Retina (tissue), 1 donor: ENCODE data around the gene MAP4K3.
"Not testable (repeated sequence)": the region's sequence is repeated elsewhere in the genome, so short reads cannot be mapped to it uniquely, and the experiment has no call there.

Experiments used
- DNase-seq: peaks from one replicate; pipeline ENCODE4 v3.0.0-alpha.2; 2016

MAP4K3 gene

GRCh38 chr2:39368376-39368775 is 68.7 kb downstream of the MAP4K3 start:
- DNase-seq = no peak

DNA sequence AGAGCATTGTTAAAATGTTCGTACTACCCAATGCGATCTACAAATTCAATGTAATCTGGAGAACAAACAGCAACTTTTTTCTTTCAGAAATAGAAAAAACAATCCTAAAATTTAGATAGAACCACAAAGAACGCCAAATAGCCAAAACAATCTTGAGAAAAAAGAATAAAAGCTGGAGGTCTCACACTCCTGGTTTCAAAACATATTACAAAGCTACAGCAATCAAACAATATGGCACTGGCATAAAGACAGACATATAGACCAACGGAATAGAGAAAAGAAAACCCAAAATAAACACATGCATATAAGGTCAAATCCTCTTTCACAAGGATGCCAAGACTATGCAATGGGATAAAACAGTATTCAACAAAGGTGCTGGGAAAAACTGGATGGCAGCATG is 74.5 kb downstream of the MAP4K3 start:
- no peak for DNase-seq

DNA sequence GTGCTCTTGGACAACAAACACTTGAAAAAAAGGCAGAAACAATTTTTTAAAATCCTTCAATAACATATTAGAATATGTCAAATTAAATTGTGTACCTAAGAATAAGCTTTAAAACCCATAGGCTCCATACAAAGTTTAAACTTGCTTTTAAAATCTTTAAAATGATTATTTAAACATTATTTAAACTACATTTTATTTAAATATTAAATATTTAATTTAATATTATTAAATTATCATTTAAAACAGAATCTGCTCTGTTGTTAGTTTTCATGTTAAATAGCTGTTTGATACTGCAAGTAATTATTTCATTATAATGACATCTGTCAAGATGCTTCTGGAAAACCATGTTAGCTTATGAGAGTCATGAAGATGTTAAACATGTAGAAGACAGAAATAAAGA is 75.6 kb downstream of the MAP4K3 start:
- no peak for DNase-seq

GRCh38 chr2:39360342-39360741 is 76.7 kb downstream of the MAP4K3 start:
- DNase-seq = not testable (repeated sequence)

DNA sequence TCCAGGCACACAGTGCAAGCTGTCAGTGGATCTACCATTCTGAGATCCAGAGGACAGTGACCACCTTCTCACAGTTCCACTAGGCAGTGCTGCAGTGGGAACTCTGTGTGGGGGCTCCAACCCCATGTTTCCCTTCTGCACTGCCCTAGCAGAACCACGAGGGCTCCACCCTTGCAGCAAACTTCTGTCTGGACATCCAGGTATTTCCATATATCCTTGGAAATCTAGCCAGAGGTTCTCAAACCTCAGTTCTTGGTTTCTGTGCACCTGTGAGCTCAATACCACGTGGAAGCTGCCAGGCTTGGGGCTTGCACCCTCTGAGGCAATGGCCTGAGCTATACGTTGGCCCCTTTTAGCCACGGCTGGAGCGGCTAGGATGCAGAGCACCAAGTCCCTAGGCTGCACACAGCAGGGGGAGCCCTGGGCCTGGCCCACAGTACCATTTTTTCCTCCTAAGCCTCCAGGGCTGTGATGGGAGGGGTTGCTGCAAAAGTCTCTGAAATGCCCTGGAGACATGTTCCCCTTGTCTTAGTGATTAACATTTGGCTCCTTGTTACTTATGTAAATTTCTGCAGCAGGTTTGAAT is 77.5 kb downstream of the MAP4K3 start:
- no peak for DNase-seq

GRCh38 chr2:39356922-39357639 is 80.0 kb downstream of the MAP4K3 start:
- no peak for DNase-seq

DNA sequence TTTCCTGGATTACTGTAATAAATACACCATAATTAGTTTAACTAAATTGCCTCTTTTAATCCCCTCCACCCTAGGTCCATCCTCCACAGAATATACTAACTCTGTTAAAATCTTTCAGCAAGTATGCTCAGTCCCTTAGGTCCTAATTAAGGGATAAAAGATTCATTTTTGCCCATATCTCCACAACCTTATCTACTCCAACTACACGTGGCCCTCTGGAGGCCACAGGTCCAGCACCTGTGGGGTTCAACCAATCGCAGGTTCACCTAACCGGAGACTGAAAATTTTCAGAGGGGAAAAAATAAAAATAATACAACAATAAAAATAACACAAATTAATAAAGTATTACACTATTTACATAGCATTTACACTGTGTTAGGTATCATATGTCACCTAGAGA is 86.4 kb downstream of the MAP4K3 start:
- no peak for DNase-seq

DNA sequence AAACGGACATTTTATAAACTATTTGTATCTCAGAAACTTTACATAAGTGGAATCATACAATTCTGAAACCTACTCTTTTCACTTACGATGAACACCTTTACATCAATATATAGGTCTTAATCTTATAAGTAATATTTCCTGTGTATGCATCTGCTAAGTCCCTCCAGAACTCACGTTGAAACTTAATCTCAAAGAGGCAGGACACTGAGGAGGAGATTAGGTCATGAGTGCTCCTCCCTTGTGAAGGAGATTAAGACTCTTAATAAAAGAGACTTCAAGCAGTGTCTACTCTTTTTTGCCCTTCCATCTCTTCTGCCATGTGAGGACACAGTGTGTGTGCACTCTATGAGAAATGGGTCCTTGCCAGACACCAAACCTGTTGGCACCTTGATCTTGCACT is 98.6 kb downstream of the MAP4K3 start:
- no peak for DNase-seq

DNA sequence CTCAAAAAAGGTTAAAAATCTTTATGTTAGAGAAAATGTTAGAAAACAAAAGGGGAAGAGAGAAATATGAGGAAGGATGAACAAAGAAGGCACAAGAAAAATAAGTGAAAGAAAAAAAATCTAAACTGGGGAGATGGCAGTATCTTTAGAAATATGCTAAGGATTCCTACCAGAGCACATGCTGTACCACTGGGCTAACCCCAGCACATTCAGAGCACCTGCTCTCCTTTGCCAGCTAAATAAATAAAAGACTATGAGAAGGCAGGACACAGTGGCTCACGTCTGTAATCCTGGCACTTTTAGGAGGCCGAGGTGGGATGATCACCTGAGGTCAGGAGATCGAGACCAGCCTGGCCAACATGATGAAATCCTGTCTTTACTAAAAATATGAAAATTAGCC is 101.2 kb downstream of the MAP4K3 start:
- DNase-seq = no peak

- DNase-seq = no peak
Measured at GRCh38 chr2:39334978-39335377, 102.1 kb downstream of the MAP4K3 start.

DNA sequence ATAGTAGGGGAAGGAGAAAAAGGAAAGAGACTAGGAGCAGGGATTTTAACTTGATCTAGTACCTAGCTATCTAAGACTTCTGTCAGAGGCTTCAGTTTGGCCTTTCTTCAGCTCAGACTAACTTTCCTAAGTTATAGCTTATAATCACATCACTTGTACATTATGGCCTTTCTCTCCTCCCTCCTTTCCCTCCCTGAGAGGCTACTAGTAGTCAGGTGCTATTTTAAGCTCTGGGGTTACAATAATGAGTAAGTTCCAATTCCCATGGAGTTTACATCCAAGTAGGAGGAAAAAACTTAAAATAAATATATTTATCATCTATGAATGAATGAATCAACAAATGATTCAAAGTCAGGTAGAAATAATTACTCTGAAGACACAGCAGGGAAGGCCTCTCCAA is 102.6 kb downstream of the MAP4K3 start:
- DNase-seq = no peak

- no peak for DNase-seq
Measured at GRCh38 chr2:39326644-39327043, 110.4 kb downstream of the MAP4K3 start.

GRCh38 chr2:39325966-39326365 is 111.1 kb downstream of the MAP4K3 start:
- DNase-seq = no peak

DNA sequence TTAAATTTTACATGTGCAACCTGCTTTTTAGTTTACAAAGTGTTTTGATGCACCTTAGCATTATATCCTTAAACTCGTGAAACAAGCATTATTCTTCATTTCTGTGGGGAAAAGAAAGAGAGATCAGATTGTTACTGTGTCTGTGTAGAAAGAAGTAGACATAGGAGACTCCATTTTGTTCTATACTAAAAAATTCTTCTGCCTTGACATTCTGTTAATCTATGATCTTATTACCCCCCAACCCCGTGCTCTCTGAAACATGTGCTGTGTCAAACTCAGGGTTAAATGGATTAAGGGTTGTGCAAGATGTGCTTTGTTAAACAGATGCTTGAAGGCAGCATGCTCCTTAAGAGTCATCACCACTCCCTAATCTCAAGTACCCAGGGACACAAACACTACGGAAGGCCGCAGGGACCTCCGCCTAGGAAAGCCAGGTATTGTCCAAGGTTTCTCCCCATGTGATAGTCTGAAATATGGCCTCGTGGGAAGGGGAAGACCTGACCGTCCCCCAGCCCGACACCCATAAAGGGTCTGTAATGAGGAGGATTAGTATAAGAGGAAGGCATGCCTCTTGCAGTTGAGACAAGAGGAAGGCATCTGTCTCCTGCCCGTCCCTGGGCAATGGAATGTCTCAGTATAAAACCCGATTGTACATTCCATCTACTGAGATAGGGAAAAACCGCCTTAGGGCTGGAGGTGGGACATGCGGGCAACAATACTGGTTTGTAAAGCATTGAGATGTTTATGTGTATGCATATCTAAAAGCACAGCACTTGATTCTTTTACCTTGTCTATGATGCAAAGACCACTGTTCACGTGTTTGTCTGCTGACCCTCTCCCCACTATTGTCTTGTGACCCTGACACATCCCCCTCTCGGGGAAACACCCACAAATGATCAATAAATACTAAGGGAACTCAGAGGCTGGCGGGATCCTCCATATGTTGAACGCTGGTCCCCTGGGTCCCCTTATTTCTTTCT is 115.7 kb downstream of the MAP4K3 start:
- DNase-seq = not testable (repeated sequence)

- no peak for DNase-seq
Measured at GRCh38 chr2:39320162-39320561, 116.9 kb downstream of the MAP4K3 start.

DNA sequence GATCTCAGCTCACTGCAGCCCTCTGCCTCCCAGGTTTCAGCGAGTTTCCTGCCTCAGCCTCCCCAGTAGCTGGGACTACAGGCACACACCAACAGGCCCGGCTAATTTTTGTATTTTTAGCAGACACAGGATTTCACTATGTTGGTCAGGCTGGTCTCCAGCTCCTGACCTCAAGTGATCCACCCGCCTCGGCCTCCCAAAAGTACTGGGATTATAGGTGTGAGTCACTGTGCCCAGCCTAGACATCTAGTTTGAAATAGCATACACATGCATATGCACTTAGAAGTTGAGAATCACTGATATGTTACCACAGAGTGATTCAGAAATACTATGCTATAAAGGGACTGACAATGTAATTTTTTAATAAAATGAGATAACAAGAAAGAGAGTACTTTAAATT is 123.5 kb downstream of the MAP4K3 start:
- no peak for DNase-seq

- DNase-seq = no peak
Measured at GRCh38 chr2:39311469-39311868, 125.6 kb downstream of the MAP4K3 start.

DNA sequence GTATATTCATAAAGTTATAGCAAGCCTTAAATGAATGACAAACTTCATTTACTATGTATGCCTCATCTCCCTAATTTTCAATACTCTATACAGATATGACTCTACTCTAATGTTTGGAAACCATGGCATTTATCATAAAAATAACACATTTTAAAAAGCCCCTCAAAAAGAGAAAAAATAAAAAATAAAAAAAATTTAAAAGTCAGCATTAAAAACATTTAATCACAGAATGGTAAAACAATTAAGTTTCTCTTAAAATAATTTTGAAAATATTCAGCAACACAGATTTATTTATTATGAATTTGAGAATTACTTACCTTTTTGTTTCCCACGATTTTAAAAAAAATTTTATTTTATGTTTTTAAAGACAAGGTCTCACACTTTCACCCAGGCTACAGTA is 128.3 kb downstream of the MAP4K3 start:
- DNase-seq = no peak

DNA sequence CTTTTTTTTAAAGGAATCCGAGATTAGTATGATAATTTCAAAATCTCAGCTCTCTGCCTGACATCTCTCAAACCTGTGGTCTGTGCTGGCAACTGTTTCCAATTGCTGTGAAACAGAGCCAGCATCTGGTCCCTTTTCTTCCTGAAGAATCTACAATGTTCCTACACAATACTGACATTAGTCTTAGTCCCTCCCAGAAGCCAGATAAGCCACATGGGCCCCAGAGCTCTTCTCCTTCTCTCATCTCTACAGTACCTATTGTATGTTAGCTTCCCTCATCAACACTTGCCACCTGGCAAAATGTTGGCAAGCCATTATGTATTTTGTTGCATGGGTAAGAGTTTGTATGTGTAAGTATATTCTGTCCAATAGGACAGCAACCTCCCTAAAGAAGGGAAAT is 130.5 kb downstream of the MAP4K3 start:
- DNase-seq = no peak

GRCh38 chr2:39304729-39305128 is 132.4 kb downstream of the MAP4K3 start:
- DNase-seq = no peak

- no peak for DNase-seq
Measured at GRCh38 chr2:39304200-39304599, 132.9 kb downstream of the MAP4K3 start.

GRCh38 chr2:39301352-39301751 is 135.7 kb downstream of the MAP4K3 start:
- DNase-seq = no peak

GRCh38 chr2:39300044-39300978 is 136.8 kb downstream of the MAP4K3 start:
- no peak for DNase-seq
